H1 (cell line): ENCODE data around the gene RNF225. TPM values are rescaled to one million over a fixed set of nuclear protein-coding genes. Genes with fewer than 3 reads are reported as not detected.

Experiments
- CTCF ChIA-PET: fragments of 300-600 bp; sonication (Branson Sonifier 250); formaldehyde crosslinking; loops from one replicate; lab custom pipeline; 2021; ENCODE audit not compliant: partially characterized antibody; lab: Charles Lee
- POLR2A ChIA-PET: fragments of 300-600 bp; sonication (Branson Sonifier 250); formaldehyde crosslinking; loops from one replicate; lab custom pipeline; 2021; ENCODE audit warnings: inconsistent platforms; ENCODE audit not compliant: partially characterized antibody; lab: Charles Lee
- DNase-seq, 2 experiments: peaks; one replicate each; pipeline versions ENCODE4 v3.0.0 to v3.0.0-alpha.2; 2010 to 2022; ENCODE audit warnings: low spot score in 2 of 2, low read depth in 1 of 2, mixed read lengths in 1 of 2
- FAIRE-seq: peaks from 2 replicates; lab custom pipeline; 2011; peaks lifted over from hg19 to GRCh38; lab: Jason Lieb, UNC
- H2AFZ ChIP-seq: 2 replicates; pipeline ENCODE4 v1.8.1; 2012; ENCODE audit warnings: low read length, inconsistent platforms
- H2AK5ac ChIP-seq: 2 replicates; pipeline ENCODE4 v1.6.1; 2013; ENCODE audit warnings: low read depth, low read length
- H2BK120ac ChIP-seq: replicated peaks from 2 replicates; pipeline ENCODE3; 2013; ENCODE audit warnings: low read depth, low read length, inconsistent platforms
- H2BK12ac ChIP-seq: 2 replicates; pipeline ENCODE4 v1.6.1; 2013; ENCODE audit warnings: low read depth, low read length
- H2BK15ac ChIP-seq: 2 replicates; pipeline ENCODE4 v1.6.1; 2013; ENCODE audit warnings: low read length
- H2BK20ac ChIP-seq: 2 replicates; pipeline ENCODE4 v1.6.1; 2013; ENCODE audit warnings: low read length
- H2BK5ac ChIP-seq: 2 replicates; pipeline ENCODE4 v1.6.1; 2013; ENCODE audit warnings: low read depth, low read length
- H3K14ac ChIP-seq: 2 replicates; pipeline ENCODE4 v1.6.1; 2013; ENCODE audit warnings: inconsistent platforms; ENCODE audit not compliant: insufficient read length
- H3K18ac ChIP-seq: 2 replicates; pipeline ENCODE4 v1.6.1; 2013; ENCODE audit warnings: low read length; ENCODE audit errors: extremely low read depth
- H3K23ac ChIP-seq: 2 replicates; pipeline ENCODE4 v1.6.1; 2013; ENCODE audit warnings: inconsistent platforms; ENCODE audit not compliant: insufficient read length
- H3K23me2 ChIP-seq: 2 replicates; pipeline ENCODE4 v1.6.1; 2013; ENCODE audit warnings: low read depth, low read length
- H3K27ac ChIP-seq: 2 replicates; pipeline ENCODE4 v1.6.1; 2011; ENCODE audit warnings: low read depth, low read length, inconsistent platforms
- H3K27me3 ChIP-seq, 4 experiments: replicated peaks in 1 of 4; 1 replicate in 1 of 4; 2 replicates in 3 of 4; pipeline versions ENCODE4 v1.6.1 to v1.8.1; 2011 to 2013; ENCODE audit warnings: low read length in 3 of 4, mild to moderate bottlenecking in 3 of 4, inconsistent platforms in 2 of 4, mixed read lengths in 2 of 4, moderate library complexity in 1 of 4; ENCODE audit not compliant: control insufficient read depth in 3 of 4, insufficient read depth in 3 of 4; ENCODE audit errors: extremely low read depth in 1 of 4
- H3K36me3 ChIP-seq, 4 experiments: 2 replicates each; pipeline versions ENCODE4 v1.6.1 to v1.8.1; 2011 to 2013; ENCODE audit warnings: mild to moderate bottlenecking in 4 of 4, low read length in 3 of 4, moderate library complexity in 2 of 4, control low read depth in 1 of 4, inconsistent platforms in 1 of 4; ENCODE audit not compliant: insufficient read depth in 4 of 4, control insufficient read depth in 2 of 4
- H3K4ac ChIP-seq: replicated peaks from 2 replicates; pipeline ENCODE3; 2013; ENCODE audit warnings: low read length, low read depth, mixed read lengths, inconsistent platforms; ENCODE audit not compliant: insufficient read length
- H3K4me1 ChIP-seq, 4 experiments: replicated peaks in 1 of 4; 1 replicate in 1 of 4; 2 replicates in 3 of 4; pipeline versions ENCODE4 v1.6.1 to v1.8.1; 2011 to 2013; ENCODE audit warnings: low read length in 3 of 4, inconsistent platforms in 2 of 4, mixed read lengths in 1 of 4; ENCODE audit not compliant: insufficient read depth in 4 of 4, control insufficient read depth in 3 of 4
- H3K4me2 ChIP-seq, 2 experiments: 2 replicates each; pipeline versions ENCODE4 v1.6.1 to v1.8.1; 2011 to 2013; ENCODE audit warnings: low read depth in 2 of 2, low read length in 2 of 2, control low read depth in 1 of 2, inconsistent platforms in 1 of 2, mild to moderate bottlenecking in 1 of 2; ENCODE audit not compliant: insufficient read depth in 1 of 2
- H3K4me3 ChIP-seq, 4 experiments: fragments of 200-600, 300-600 bp in 1 of 4; sonication (generic), shearing (Covaris generic), sonication (Bioruptor Twin) in 1 of 4; 2 replicates each; pipeline versions ENCODE4 v1.5.1 to v1.8.1; 2011 to 2016; ENCODE audit warnings: low read length in 4 of 4, low read depth in 3 of 4, control low read depth in 2 of 4, inconsistent platforms in 2 of 4, mild to moderate bottlenecking in 2 of 4, mixed read lengths in 1 of 4, moderate library complexity in 1 of 4; ENCODE audit not compliant: insufficient read depth in 2 of 4; ENCODE audit errors: extremely low read depth in 1 of 4
- H3K56ac ChIP-seq: replicated peaks from 2 replicates; pipeline ENCODE3; 2013; ENCODE audit warnings: low read depth, mild to moderate bottlenecking, mixed read lengths, low read length, inconsistent platforms; ENCODE audit not compliant: insufficient read length
- H3K79me1 ChIP-seq: 2 replicates; pipeline ENCODE4 v1.6.1; 2013; ENCODE audit warnings: low read depth, low read length, control low read depth
- H3K79me2 ChIP-seq, 2 experiments: 2 replicates each; pipeline versions ENCODE4 v1.6.1 to v1.8.1; 2012 to 2013; ENCODE audit warnings: low read length in 2 of 2, mild to moderate bottlenecking in 2 of 2, inconsistent platforms in 1 of 2; ENCODE audit not compliant: insufficient read depth in 2 of 2, control insufficient read depth in 1 of 2
- H3K9ac ChIP-seq, 4 experiments: replicated peaks in 1 of 4; 1 replicate in 1 of 4; 2 replicates in 3 of 4; pipeline versions ENCODE4 v1.6.1 to v1.8.1; 2011 to 2013; ENCODE audit warnings: low read depth in 3 of 4, low read length in 3 of 4, control low read depth in 2 of 4, mild to moderate bottlenecking in 2 of 4, moderate library complexity in 2 of 4, inconsistent platforms in 1 of 4; ENCODE audit errors: extremely low read depth in 1 of 4
- H3K9me3 ChIP-seq, 2 experiments: 2 replicates each; pipeline versions ENCODE4 v1.6.1 to v1.8.1; 2012 to 2013; ENCODE audit warnings: mild to moderate bottlenecking in 2 of 2, moderate library complexity in 2 of 2, control low read depth in 1 of 2, inconsistent platforms in 1 of 2, low read depth in 1 of 2, low read length in 1 of 2, mixed read lengths in 1 of 2; ENCODE audit not compliant: insufficient read depth in 2 of 2
- H4K20me1 ChIP-seq, 2 experiments: replicated peaks in 1 of 2; 2 replicates each; pipeline versions ENCODE3 to v1.8.1; 2011 to 2013; ENCODE audit warnings: inconsistent platforms in 2 of 2, low read length in 2 of 2, mild to moderate bottlenecking in 1 of 2; ENCODE audit not compliant: insufficient read depth in 2 of 2, control insufficient read depth in 1 of 2
- H4K5ac ChIP-seq: 2 replicates; pipeline ENCODE4 v1.6.1; 2013; ENCODE audit warnings: low read length, low read depth, mixed read lengths, inconsistent platforms; ENCODE audit not compliant: insufficient read length
- H4K8ac ChIP-seq: 2 replicates; pipeline ENCODE4 v1.8.0; 2013; ENCODE audit warnings: mild to moderate bottlenecking, moderate library complexity, low read length, inconsistent platforms; ENCODE audit not compliant: insufficient read depth; ENCODE audit errors: extremely low read depth
- H4K91ac ChIP-seq: replicated peaks from 2 replicates; pipeline ENCODE3; 2013; ENCODE audit warnings: low read length, mixed read lengths, inconsistent platforms; ENCODE audit not compliant: insufficient read length
- CTCF ChIP-seq, 3 experiments: IDR thresholded peaks; 1 replicate in 2 of 3; 2 replicates in 1 of 3; pipeline versions ENCODE4 v1.5.1 to v1.6.1; 2011; ENCODE audit warnings: low read length in 3 of 3, mild to moderate bottlenecking in 3 of 3, inconsistent platforms in 2 of 3, low read depth in 1 of 3, moderate library complexity in 1 of 3; ENCODE audit not compliant: insufficient read depth in 1 of 3; ENCODE audit errors: control extremely low read depth in 1 of 3
- EGR1 ChIP-seq: IDR thresholded peaks from 2 replicates; pipeline ENCODE4 v1.6.1; 2011; ENCODE audit warnings: low read depth, low read length, borderline replicate concordance
- FOSL1 ChIP-seq: IDR thresholded peaks from 2 replicates; pipeline ENCODE4 v1.6.1; 2011; ENCODE audit warnings: mild to moderate bottlenecking, low read depth, low read length, moderate library complexity; ENCODE audit not compliant: insufficient read depth
- HDAC2 ChIP-seq, 2 experiments: fragments of 300-600 bp in 1 of 2; sonication (generic) in 1 of 2; IDR thresholded peaks; 2 replicates each; pipeline ENCODE4 v1.6.1; 2011 to 2012; ENCODE audit warnings: low read depth in 2 of 2, low read length in 2 of 2, mild to moderate bottlenecking in 2 of 2, moderate library complexity in 2 of 2, borderline replicate concordance in 1 of 2, inconsistent platforms in 1 of 2
- HDAC6 ChIP-seq: IDR thresholded peaks from one replicate; pipeline ENCODE4 v1.7.1; 2012; ENCODE audit warnings: low read depth, mild to moderate bottlenecking, inconsistent platforms, low read length, moderate library complexity
- JUND ChIP-seq: IDR thresholded peaks from 2 replicates; pipeline ENCODE4 v1.6.1; 2011; ENCODE audit warnings: mild to moderate bottlenecking, improper control_type of control experiment, low read length
- KDM4A ChIP-seq: IDR thresholded peaks from one replicate; pipeline ENCODE4 v1.7.1; 2012; ENCODE audit warnings: low read depth, mild to moderate bottlenecking, moderate library complexity, low read length, inconsistent platforms; ENCODE audit not compliant: severe bottlenecking
- MAFK ChIP-seq: IDR thresholded peaks from 2 replicates; pipeline ENCODE4 v1.6.1; 2012; ENCODE audit warnings: low read depth, mild to moderate bottlenecking, improper control_type of control experiment, low read length
- SUZ12 ChIP-seq: fragments of 200-600 bp; sonication (generic); IDR thresholded peaks from 2 replicates; pipeline ENCODE4 v1.6.1; 2012; ENCODE audit warnings: mild to moderate bottlenecking, inconsistent platforms, low read length, moderate library complexity, mixed read lengths
- TAF1 ChIP-seq: IDR thresholded peaks from 2 replicates; pipeline ENCODE4 v1.6.1; 2011; ENCODE audit warnings: mild to moderate bottlenecking, low read depth, low read length
- WGBS, 2 experiments: shearing (Covaris generic) in 1 of 2; methylation state at CpG; one replicate each; pipeline versions ENCODE4 v1.1.6 to v1.1.7; 2013 to 2015; ENCODE audit warnings: low lambda C conversion rate in 2 of 2, mixed read lengths in 2 of 2, inconsistent platforms in 1 of 2, low coverage in 1 of 2, missing lambda C conversion rate in 1 of 2; ENCODE audit not compliant: insufficient replicate concordance in 2 of 2, insufficient coverage in 1 of 2, insufficient read length in 1 of 2; ENCODE audit errors: extremely low coverage in 1 of 2, missing lambda C conversion rate in 1 of 2; 5-methylcytosine and 5-hydroxymethylcytosine counted together
- polyA plus RNA-seq, 7 experiments: library from polyadenylated mRNA; depleted of rRNA in 3 of 7; stranded (reverse) in 5 of 7; unstranded in 2 of 7; fragments of >200 nt in 5 of 7; fragments of 200-250 nt in 2 of 7; gene quantifications; 1 replicate in 5 of 7; 2 replicates in 1 of 7; 4 replicates in 1 of 7; pipeline versions ENCODE4 v1.2.1 to v1.2.3, GENCODE V29; 2011 to 2013; ENCODE audit warnings: missing spikeins in 2 of 7, mixed read lengths in 2 of 7
- total RNA-seq: library from RNA; stranded (reverse); fragmentation: NEBNext Ultra II Directional; extraction: Animal tissue kit (Norgen Biotek cat#: 25700); gene quantifications from 2 replicates; pipeline ENCODE4 v1.2.1, GENCODE V29; 2021

Gene RNF225
- total and polyA plus RNA-seq, 2 of the 8 experiments (the other 6 are each of a cell fraction or from before 2014, with no cell fraction given): 0.17 to 1.0 TPM

- H3K4ac ChIP-seq: no peak overlapping the region
- peaks cover 0 to 6% (median 0%) of the 10 kb centered on the region in 4 experiments; a peak in 1 of 7 replicates for H3K4me1 ChIP-seq
- H3K79me2 ChIP-seq: no peaks in the 10 kb centered on the region
- no peak overlapping the region for H2BK15ac ChIP-seq
- no peak overlapping the region for H4K5ac ChIP-seq
- H2BK20ac ChIP-seq: no peak overlapping the region
- H4K8ac ChIP-seq: no peak overlapping the region
- H3K36me3 ChIP-seq: no peaks in the 10 kb centered on the region
- DNase-seq (no peak), FAIRE-seq (no peak)
- H2BK5ac ChIP-seq: no peak overlapping the region
- no peak overlapping the region for H3K9ac ChIP-seq
- no peaks in the 10 kb centered on the region for H3K23me2 ChIP-seq
- WGBS, 2 experiments: 82% methylated on average over 6 of the region's 6 CpGs; no CpG with 5 or more reads in 1 of the 2 experiments
- CTCF ChIA-PET: interaction anchor here (0.6 to 2.8 kb wide), 4 partner anchors 9 to 133 kb away, joined by 4 to 9 read pairs (median 5); no protein-coding TSS in a partner anchor
- H2BK12ac ChIP-seq: no peak overlapping the region
- H4K91ac ChIP-seq: no peak overlapping the region
- H3K56ac ChIP-seq: no peak overlapping the region
- no peaks in the 10 kb centered on the region for H3K79me1 ChIP-seq
- no peak overlapping the region for H3K27ac ChIP-seq
- no peak overlapping the region for H2BK120ac ChIP-seq
- no peaks in the 10 kb centered on the region for H3K9me3 ChIP-seq
- no peaks in the 10 kb centered on the region for H3K27me3 ChIP-seq
- no peak overlapping the region for H3K4me2 ChIP-seq
- H3K14ac ChIP-seq: no peak overlapping the region
- POLR2A ChIA-PET: interaction anchor here (0.6 to 11.4 kb wide), 9 partner anchors 8 to 469 kb away, joined by 3 to 102 read pairs (median 4); partner anchors contain the start of genes RNF225, ZNF497, ZNF544 and ZSCAN22
- H3K23ac ChIP-seq: no peak overlapping the region
- no peak overlapping the region for H2AK5ac ChIP-seq
- peaks cover 0 to 3% of the 10 kb centered on the region in 2 experiments for H4K20me1 ChIP-seq
- no peak overlapping the region for H2AFZ ChIP-seq
- no peak overlapping the region for H3K4me3 ChIP-seq
- no peak overlapping the region for H3K18ac ChIP-seq
- TF ChIP-seq MAFK (no peak), JUND (no peak), FOSL1 (no peak), SUZ12 (no peak), HDAC6 (no peak), EGR1 (no peak), TAF1 (no peak), KDM4A (no peak), HDAC2 (IDR thresholded peaks at IDR 0.05; ENCODE audit: borderline replicate concordance in 1 of 2, low read depth in 2 of 2, low read length in 2 of 2) (no peak), CTCF (IDR thresholded peaks at IDR 0.05; ENCODE audit: control extremely low read depth in 1 of 3, insufficient read depth in 1 of 3, low read depth in 1 of 3, low read length in 3 of 3) (no peak)
Observed at GRCh38 chr19:58354478-58355030, 40.9 kb upstream of the RNF225 start.
